Right renal pelvis (tissue), 4 donors: Measurements from ENCODE around the gene SLC4A2. TPM values are rescaled to one million over a fixed set of nuclear protein-coding genes. Genes with fewer than 3 reads are reported as not detected.
"Not testable (repeated sequence)": the region's sequence is repeated elsewhere in the genome, so short reads cannot be mapped to it uniquely, and the experiment has no call there.

Experiments used
- DNase-seq, 4 donors: peaks; one replicate each; pipeline ENCODE4 v3.0.0-alpha.2; 2013; ENCODE audit warnings: low read depth in 4 of 4, low spot score in 3 of 4, missing footprints in 1 of 4
- polyA plus RNA-seq, 4 donors: library from polyadenylated mRNA; unstranded; fragments of 120-200 nt; gene quantifications; one replicate each; pipeline ENCODE4 v1.2.1, GENCODE V29; 2013; ENCODE audit not compliant: insufficient read length in 4 of 4

SLC4A2 gene
- polyA plus RNA-seq, 4 donors, result 89.0 to 104 (median 93.9) TPM

- no peak for DNase-seq
Observed at GRCh38 chr7:151023232-151023631, 36.2 kb upstream of the SLC4A2 start.

DNA sequence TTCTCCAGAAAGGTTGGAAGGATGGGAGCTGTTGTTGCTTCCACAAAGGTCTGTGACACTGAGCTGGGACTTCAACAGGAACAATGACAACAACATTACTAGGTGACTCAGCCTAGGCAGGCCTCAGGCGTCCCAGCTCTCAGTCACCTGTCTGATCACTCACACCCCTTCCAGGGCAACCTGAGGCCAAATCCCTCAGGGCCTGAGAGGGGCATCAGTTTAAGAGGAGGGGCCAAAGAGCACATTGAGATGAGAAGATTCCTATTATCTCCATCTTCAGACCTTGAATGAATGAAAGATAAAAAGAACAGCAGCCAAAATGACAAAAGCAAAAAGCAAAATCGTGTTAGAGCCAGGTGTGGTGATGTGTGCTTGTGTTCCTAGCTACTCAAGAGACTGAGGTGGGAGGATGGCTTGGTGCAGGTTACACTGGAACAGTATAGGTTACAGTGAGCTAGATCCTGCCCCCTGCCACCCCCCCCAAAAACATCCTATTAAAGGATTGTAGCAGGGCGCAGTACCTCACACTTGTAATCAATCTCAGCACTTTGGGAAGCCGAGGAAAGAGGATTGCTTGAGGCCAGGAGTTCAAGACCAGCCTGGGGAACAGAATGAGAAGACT lies 34.8 kb upstream of the SLC4A2 start, which contains the start of gene ATG9B:
TSS of gene ATG9B (minus strand) at position 60 of the 622 bp plus-strand sequence. CDS start 71 bp downstream, outside the sequence.
- no peak for DNase-seq

DNA sequence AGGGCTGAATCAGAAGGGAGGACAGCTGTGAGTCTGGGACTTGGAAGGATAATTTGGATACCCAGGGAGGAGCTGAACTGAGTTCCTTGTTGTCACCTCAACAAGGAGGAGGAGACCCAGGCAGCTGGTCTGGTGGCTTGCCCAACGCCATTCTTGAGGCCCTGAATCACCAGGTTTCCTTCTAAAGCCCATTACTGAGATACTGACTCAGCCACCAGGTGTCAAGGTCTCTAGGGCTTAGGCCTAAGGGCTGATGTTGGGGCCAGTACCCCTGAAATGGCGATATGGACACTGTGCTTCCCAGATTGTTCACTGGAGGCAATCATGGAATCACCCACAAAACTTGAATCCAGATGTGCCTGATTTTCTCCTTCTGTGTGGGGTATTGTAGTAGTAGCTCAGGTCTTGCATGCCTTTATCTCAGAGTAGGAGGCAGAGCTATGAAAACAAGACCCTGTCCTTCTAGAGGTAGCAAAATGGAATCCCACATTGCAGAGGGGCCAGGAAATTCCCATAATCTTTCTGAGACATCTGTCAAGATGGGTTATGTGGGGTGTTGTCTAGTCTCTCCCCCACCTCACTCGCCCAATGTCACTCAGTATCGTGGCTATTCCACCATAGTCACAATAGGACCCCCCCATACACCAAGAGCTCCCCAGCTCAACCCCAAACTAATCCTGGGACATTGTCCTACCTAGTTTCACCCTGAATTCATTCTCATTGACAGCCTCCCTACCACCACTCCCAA lies 33.3 kb upstream of the SLC4A2 start:
- DNase-seq, result no peak

GRCh38 chr7:151026771-151027727 lies 32.3 kb upstream of the SLC4A2 start:
- not testable (repeated sequence) for DNase-seq

- not testable (repeated sequence) for DNase-seq
Observed at GRCh38 chr7:151027728-151028130, 31.7 kb upstream of the SLC4A2 start.

DNA sequence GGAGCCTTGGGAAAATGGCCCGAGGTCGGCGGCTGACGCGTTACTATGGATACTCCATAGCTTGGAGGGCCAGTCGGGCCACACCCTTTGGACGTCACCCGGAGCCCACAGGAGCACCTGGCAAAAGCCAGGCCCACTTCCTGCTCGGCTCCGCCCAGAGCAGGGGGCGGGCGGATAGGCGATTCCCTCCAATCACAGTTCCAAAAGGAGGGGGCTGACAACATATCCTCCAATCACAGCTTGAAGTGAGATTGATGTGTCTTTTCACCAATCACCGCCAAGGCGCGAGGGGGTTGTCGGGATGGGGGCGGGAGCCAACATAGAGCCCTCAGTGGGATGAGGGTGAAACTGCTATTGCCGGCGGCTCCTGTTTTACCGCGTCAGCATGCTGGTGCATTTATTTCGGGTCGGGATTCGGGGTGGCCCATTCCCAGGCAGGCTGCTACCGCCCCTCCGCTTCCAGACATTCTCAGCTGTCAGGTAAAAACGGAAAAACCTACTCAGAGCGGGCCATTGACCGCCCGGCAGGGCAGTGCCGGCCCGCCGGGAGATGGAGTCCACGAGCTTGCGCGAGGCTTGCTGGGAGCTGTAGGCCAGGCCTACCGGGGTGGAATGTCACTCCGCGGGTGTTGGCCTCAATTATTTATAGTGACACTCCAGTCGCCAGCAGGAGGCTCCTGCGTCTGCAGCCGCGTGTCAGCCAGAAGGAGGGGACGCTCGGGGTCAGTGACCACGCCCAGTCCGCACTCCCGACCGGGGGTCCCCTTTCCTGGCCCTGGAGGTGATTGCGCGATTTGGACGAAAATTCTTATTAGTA lies 31.1 kb upstream of the SLC4A2 start, which contains the start of gene ABCB8:
TSS of gene ABCB8 (plus strand) at position 320 of the 817 bp plus-strand sequence. CDS start at position 386, 66 bp downstream.
- peak; percentile 99 to 100 (median 99) for DNase-seq

DNA sequence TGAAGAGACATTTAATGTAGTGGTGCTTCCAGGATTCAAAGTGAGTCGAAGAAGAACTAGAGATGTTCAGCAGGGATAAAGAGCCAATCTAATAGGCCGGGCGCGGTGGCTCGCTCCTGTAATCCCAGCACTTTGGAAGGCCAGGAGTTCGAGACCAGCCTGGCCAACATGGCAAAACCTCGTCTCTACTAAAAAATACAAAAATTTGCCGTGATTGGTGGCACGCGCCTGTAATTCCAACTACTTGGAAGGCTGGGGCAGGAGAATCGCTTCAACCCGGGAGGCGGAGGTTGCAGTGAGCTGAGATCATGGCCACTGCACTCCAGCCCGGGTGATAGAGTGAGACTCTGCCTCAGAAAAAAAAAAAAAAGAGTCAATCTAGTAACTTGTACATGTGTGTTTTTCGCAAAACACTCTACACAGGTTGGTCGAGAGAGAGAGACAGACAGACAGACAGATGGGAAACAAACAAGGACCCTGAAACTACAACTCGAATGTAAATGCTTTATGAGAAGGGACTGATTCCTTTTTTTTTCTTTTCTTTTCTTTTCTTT lies 30.4 kb upstream of the SLC4A2 start:
- DNase-seq, result no peak

DNA sequence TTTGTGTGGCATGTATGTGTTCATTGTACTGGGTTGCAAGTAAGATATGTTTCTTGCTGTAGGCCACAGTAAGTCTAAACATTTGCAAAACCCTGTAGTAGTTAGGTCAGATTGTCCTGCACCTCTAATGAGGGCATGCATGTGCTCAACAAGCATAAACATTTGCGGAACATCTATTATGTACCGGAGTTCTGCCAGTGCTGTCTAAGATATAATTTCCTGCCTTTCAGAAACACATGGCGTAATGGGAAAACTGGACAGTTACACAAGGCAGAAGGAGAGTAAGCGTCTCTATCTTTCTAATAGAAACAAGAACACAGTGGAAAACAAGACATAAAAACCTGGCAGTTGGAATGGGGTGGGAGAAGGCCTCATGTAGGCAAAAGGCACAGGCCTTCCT lies 28.4 kb upstream of the SLC4A2 start:
- DNase-seq, result no peak

GRCh38 chr7:151032936-151033863 lies 26.2 kb upstream of the SLC4A2 start:
- DNase-seq, result no peak

- no peak for DNase-seq
Observed at GRCh38 chr7:151033864-151034249, 25.5 kb upstream of the SLC4A2 start.

DNA sequence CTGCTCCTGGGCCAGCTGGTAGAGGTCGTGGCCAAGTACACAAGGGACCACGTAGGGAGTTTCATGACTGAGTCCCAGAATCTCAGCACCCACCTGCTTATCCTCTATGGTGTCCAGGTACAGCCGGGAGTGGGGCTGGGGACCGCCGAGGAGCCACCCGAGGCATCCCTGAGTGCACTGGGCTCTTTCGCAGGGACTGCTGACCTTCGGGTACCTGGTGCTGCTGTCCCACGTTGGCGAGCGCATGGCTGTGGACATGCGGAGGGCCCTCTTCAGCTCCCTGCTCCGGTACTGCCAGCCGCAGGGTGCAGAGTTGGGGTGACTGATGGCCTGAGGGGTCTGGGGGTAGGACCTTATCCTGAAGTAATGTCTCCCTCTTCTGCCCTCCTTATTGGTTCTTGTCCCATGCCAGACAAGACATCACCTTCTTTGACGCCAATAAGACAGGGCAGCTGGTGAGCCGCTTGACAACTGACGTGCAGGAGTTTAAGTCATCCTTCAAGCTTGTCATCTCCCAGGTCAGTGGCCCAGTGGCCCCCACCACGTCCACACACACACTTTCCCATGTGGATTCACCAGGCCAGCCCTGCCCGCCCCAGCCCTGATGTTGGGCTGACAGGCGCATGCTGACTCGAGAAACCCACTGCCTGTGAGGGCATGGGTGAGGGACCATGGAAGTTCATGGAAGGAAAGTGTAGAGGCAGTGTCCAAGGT lies 24.9 kb upstream of the SLC4A2 start:
- no peak for DNase-seq

- no peak for DNase-seq
Observed at GRCh38 chr7:151035026-151035717, 24.2 kb upstream of the SLC4A2 start.

GRCh38 chr7:151035902-151036301 lies 23.5 kb upstream of the SLC4A2 start:
- DNase-seq, result no peak

DNA sequence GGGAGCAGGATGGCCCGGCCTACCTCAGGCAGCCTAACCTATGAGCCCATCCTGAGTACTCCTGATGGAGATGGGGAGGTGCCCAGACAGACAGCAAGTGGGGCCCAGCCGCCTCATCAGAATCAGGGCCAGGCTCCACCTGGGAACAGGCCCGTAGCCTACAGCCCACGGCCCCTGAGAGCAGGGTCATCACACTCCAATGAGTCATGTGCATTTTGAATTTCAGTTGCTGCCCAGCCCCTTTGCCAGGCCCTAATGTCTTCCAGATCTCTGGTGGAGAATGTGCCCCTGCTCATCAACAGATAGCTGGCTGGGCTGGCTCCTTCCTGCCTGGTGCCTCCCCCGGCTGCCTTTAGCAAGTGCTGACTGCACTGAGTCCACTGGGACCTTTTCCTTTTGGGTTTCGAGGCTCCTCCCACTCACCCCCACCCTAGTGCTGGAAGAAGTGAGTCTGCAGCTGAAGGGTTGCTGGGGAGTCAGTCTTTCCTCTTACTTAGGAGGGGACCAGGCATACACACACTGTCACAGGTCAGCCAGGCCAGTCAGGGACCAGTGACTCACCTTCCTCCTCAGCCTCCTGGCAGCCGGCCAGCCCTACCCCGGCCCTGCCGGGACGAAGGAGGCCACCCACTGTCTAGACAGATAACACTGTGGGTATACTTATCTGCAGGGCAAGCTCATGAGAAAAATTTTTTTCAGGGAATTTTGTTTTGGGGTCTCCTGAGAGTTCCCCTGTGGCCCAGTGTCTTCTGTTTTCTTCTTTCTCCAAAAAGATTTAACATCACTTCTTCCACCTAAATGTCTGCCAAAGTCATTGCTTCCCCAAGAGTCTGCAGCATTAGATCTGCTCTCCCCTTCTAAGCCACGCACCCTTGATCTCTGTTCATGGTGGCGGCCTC lies 20.2 kb upstream of the SLC4A2 start:
- no peak for DNase-seq

- no peak for DNase-seq
Observed at GRCh38 chr7:151039850-151040548, 19.4 kb upstream of the SLC4A2 start.
